ENCODE data around the gene TTC17.
"Not testable (repeated sequence)": the region's sequence is repeated elsewhere in the genome, so short reads cannot be mapped to it uniquely, and the experiment has no call there.

The TTC17 gene

GRCh38 chr11:43393765-43394355 is 35.1 kb downstream of the TTC17 start:
- no peak for DNase-seq

- DNase-seq: no peak
These were observed 37.9 kb downstream of the TTC17 start for GRCh38 chr11:43396617-43397016.

GRCh38 chr11:43397251-43397650 is 38.5 kb downstream of the TTC17 start:
- DNase-seq: no peak

GRCh38 chr11:43399983-43400630 is 41.4 kb downstream of the TTC17 start:
- DNase-seq: no peak

- no peak for DNase-seq
These were observed 42.5 kb downstream of the TTC17 start for GRCh38 chr11:43401252-43401651.

GRCh38 chr11:43401811-43402210 is 43.1 kb downstream of the TTC17 start:
- not testable (repeated sequence) for DNase-seq

GRCh38 chr11:43403357-43404231 is 44.9 kb downstream of the TTC17 start:
- no peak for DNase-seq

- DNase-seq: no peak
These were observed 45.7 kb downstream of the TTC17 start for GRCh38 chr11:43404406-43404805.

- no peak for DNase-seq
These were observed 46.2 kb downstream of the TTC17 start for GRCh38 chr11:43404836-43405479.

- DNase-seq: no peak
These were observed 49.6 kb downstream of the TTC17 start for GRCh38 chr11:43408277-43408676.

GRCh38 chr11:43410394-43410793 is 51.7 kb downstream of the TTC17 start:
- DNase-seq: no peak

- no peak for DNase-seq
These were observed 59.5 kb downstream of the TTC17 start for GRCh38 chr11:43418197-43418596.

GRCh38 chr11:43419460-43419859 is 60.7 kb downstream of the TTC17 start:
- DNase-seq: no peak

GRCh38 chr11:43427971-43428370 is 69.3 kb downstream of the TTC17 start:
- DNase-seq: no peak

- not testable (repeated sequence) for DNase-seq
These were observed 72.2 kb downstream of the TTC17 start for GRCh38 chr11:43430916-43431315.

GRCh38 chr11:43434893-43435292 is 76.2 kb downstream of the TTC17 start:
- no peak for DNase-seq

- DNase-seq: no peak
These were observed 81.8 kb downstream of the TTC17 start for GRCh38 chr11:43440486-43440885.

GRCh38 chr11:43443811-43444210 is 85.1 kb downstream of the TTC17 start:
- DNase-seq: no peak

- DNase-seq: no peak
These were observed 88.4 kb downstream of the TTC17 start for GRCh38 chr11:43447151-43447550.

- no peak for DNase-seq
These were observed 99.8 kb downstream of the TTC17 start for GRCh38 chr11:43458486-43458885.

- no peak for DNase-seq
These were observed 100.5 kb downstream of the TTC17 start for GRCh38 chr11:43459246-43459645.

- DNase-seq: no peak
These were observed 103.6 kb downstream of the TTC17 start for GRCh38 chr11:43462359-43462758.

- no peak for DNase-seq
These were observed 109.2 kb downstream of the TTC17 start for GRCh38 chr11:43467958-43468357.
